SK-N-SH (cell line): ENCODE results near the gene MRPL36.

Experiments used
- EP300 ChIP-seq, 2 experiments: IDR thresholded peaks; 2 replicates each; pipeline versions ENCODE4 v1.4.0 to v1.6.1; 2012; ENCODE audit warnings: borderline replicate concordance in 1 of 2, low read depth in 1 of 2, low read length in 1 of 2
- EZH2phosphoT487 ChIP-seq: fragments of 200-600 bp; sonication (generic); IDR thresholded peaks from 2 replicates; pipeline ENCODE4 v1.6.1; 2017; ENCODE audit warnings: low read depth, mixed run types, mild to moderate bottlenecking, antibody characterized with exemption, moderate library complexity, borderline replicate concordance
- NRF1 ChIP-seq: IDR thresholded peaks from 2 replicates; pipeline ENCODE4 v1.6.1; 2012; ENCODE audit warnings: low read depth, mild to moderate bottlenecking, low read length
- RAD21 ChIP-seq: IDR thresholded peaks from 2 replicates; pipeline ENCODE4 v1.6.1; 2012; ENCODE audit warnings: mild to moderate bottlenecking, low read length
- RCOR1 ChIP-seq: fragments of 150-350 bp; IDR thresholded peaks from 2 replicates; pipeline ENCODE4 v1.6.1; 2017; ENCODE audit warnings: antibody characterized with exemption, low read length
- TAF1 ChIP-seq: IDR thresholded peaks from 2 replicates; pipeline ENCODE4 v1.6.1; 2012; ENCODE audit warnings: low read depth, mild to moderate bottlenecking, low read length, moderate library complexity, borderline replicate concordance
- TF ChIP-seq, protein P1 (sequence below): fragments of 200-600 bp; sonication (generic); IDR thresholded peaks from 2 replicates; pipeline ENCODE4 v1.6.1; 2017; ENCODE audit warnings: antibody characterized with exemption, mild to moderate bottlenecking, moderate library complexity

- TF ChIP-seq, protein P1, sequence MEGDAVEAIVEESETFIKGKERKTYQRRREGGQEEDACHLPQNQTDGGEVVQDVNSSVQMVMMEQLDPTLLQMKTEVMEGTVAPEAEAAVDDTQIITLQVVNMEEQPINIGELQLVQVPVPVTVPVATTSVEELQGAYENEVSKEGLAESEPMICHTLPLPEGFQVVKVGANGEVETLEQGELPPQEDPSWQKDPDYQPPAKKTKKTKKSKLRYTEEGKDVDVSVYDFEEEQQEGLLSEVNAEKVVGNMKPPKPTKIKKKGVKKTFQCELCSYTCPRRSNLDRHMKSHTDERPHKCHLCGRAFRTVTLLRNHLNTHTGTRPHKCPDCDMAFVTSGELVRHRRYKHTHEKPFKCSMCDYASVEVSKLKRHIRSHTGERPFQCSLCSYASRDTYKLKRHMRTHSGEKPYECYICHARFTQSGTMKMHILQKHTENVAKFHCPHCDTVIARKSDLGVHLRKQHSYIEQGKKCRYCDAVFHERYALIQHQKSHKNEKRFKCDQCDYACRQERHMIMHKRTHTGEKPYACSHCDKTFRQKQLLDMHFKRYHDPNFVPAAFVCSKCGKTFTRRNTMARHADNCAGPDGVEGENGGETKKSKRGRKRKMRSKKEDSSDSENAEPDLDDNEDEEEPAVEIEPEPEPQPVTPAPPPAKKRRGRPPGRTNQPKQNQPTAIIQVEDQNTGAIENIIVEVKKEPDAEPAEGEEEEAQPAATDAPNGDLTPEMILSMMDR = no peak
- no peak for TF ChIP-seq NRF1
- no peak for TF ChIP-seq RAD21
- no peak for TF ChIP-seq EP300 (IDR thresholded peaks at IDR 0.05; ENCODE audit: borderline replicate concordance in 1 of 2, low read depth in 1 of 2, low read length in 1 of 2)
- no peak for TF ChIP-seq EZH2phosphoT487
- no peak for TF ChIP-seq RCOR1
- TF ChIP-seq TAF1 = no peak
These were observed 37.3 kb downstream of the MRPL36 start for GRCh38 chr5:1762121-1762882.
